ENCODE data around the gene ELMO1.
"Not testable (repeated sequence)": the region's sequence is repeated elsewhere in the genome, so short reads cannot be mapped to it uniquely, and the experiment has no call there.

The ELMO1 gene

DNA sequence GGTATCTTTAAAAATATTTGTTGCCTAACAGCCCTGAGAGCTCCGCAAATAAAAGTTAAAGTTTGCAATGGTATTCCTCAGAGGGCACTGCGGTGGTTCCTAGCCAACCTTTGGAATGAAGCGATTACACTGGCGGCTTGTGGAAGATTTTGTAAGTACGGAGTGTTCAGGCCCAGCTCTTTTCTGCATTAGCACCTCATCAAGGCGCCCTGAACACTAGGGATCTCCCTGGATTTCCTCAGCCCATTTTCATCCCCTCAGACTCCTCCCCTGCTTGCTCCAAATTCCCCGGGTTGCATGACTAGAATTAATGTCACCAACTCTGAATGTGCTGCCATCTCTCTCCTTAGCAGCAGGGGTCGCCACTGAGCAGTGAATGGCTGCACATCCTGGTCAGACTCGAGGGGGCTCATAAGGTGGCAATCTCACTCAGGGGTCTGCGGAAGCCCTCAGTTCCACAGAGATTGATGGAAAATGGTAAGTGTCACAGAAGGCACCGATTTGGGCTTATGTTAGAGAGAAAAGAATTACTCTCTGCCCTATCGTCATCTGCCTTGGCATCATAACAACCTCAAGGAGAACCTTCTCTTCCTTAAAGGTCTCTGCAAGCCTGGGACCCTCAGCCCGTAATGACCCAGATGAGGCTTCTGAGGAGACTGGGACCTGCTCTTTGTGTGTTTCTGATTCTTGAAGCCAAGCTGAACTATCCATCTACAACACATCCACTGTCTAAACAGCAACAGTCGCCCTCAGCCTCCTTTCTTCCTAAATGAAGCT is 461.5 kb downstream of the ELMO1 start:
- DNase-seq = peak; percentile 46

DNA sequence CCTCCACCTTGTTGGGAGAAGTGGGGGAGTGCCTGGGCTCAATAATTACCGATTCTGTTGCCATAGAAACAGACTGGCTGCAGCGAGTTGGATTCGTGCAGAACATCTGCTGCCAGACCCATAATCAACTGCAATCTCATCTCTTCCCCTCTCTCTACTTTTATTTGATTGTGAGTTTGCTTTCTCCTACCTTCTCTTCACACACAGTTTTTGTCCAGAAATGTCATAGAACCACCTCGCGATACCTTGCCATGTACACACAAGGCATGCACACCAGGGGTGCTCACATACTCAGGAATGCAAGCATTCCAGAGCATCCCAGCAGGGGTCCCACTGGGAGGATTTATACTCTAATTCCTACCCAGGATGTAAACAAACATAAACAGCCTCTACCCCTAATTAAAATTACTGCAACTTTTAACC is 462.1 kb downstream of the ELMO1 start:
- peak; percentile 3 for DNase-seq

DNA sequence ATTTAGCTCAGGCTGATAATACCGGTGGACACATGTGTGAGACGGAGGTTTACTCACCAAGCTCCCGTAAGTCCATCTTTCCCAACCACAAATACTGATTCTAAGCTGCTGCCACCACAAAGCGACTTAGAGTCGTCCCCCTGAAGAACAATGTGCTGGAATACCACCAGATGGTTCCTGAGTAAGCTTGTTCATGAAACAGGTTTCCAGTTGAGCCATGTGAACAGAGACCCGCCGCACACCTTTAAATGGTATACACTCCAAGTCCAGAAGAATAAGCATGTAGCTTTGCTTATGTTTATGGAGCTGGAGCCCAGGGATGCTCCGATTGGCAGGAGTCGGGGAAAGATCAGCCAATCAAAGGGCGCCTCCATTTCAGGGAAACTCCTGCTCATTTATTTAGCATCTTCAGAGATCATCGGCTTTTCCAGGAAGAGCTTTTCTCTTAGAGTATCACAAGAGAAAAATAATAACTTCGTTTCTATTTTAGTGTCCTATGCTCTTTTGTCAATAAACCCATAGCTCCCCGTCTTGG is 462.7 kb downstream of the ELMO1 start:
- DNase-seq = no peak

DNA sequence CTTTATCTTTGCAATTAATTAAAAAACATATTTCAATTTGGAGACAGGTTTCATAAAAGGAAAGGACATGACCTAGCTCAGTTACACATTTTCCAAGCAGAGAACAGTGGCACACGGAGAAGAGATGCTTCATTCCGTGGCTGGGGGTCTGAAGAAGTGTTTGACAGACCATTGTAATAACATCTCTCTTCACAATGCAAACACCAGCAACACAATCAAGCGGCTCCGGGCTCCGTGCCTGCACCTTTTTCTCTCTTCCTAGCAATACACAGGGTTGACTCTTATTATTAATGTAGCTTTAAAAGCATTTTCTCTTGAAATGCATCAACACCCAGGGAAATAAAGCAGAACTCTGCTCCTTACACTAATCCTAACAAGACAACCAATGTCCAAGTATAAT is 463.3 kb downstream of the ELMO1 start:
- no peak for DNase-seq

DNA sequence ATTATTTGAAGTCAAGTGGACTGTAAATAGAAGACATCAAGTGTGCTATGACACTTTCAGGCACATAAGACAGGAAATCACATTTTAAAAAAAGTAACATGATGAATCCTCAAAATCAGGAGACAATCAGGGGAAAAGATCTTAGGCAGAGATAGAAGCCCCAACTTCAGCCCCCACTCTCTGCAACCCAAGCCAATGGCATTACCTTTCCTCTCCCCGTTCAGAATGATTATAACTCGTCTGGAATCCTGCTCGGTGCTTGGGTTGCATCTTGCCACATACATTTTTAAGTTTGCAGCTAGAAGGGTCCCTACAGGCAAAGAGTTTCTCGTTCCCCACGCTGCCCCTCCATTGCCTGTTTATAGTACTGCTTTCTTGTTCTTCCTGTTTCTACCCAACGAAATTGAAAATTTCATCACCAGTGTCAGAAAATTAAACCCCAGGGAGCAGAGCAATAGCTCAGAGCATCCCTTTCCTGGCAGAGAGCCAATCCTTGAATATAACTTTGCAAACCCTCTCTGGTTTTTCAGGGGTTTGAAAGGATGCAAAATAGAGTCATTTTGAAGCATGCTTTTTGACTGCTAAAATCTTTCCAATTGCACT is 463.9 kb downstream of the ELMO1 start:
- DNase-seq = no peak

DNA sequence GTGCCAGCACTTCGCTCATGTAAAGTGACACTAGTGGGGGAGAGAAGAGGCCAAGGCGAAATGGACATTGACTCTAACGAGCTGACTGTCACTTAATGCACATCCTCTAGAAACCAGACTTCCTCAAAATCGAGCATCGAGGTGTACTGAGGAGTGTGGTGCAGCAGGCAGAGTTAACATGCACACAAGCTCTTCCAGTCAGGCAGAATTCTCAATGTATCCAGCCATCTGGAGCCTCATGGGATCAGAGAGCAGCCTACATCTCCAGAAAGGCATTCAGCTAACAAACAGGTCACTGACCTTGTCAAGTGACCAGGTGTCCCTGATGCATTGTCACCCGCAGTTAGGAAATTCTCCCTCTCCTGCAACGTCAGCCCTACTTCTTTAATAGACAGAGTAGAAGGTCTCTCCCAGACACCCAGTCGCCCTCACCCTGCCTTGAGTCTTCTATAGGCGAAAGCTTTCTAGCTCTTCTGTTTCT is 464.6 kb downstream of the ELMO1 start:
- no peak for DNase-seq

DNA sequence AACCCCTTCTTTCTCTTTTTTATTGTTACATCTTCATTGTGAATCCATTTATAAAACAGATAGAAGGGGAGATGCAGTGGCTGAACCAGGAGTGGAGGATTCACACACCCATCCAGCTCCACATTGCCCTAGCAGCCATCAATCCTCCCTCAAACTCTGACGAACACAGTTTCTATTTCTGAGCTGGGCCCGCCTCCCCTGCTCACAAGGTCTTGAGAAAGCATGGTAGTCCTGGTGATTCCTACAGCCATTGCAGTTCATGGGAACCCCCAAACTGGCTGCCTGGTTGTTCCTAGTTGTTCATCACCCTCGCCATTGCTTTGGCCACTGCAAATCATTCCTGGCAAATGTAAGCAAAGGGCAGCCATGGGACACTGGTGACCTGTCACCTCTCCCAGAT is 465.9 kb downstream of the ELMO1 start:
- no peak for DNase-seq

DNA sequence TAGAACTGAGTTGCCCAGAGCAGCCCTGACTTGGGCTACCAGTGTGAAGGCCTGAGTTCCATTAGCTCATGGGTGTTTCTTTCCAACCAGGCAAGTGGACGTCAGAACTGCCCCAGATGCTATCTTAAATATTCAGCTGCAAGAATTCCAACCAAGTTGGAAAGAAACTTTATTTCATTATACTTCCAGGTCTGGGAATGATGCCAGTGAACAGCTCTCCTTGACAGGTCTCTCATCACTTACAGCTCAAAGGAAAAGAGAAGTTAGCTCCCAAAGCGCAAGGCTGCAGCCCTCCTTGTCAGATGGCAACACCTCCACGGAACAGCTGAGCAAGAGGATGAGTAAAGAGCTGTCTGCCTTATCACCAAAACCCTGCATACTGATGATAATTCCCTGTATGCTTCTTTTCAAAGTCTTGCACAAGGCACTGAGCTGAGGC is 468.8 kb downstream of the ELMO1 start:
- DNase-seq = peak; percentile 30

DNA sequence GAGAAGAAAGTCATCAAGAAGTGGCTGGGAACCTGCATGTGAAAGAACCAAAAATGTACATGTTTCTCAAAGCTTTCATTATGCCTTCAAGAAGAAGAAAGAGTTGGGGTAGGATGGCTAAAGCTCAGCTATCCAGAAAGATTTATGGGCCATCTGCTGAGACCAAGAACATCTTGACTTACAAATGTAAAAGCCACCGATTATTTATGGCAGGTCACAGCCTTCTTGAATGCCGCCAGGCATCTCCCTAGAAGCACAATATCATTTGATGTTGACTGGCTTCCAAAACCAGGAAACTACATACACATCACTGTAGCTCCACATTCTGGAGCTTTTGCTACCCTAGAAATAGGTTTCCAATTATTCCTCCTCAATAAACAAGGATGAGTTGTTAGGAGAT is 470.2 kb downstream of the ELMO1 start:
- no peak for DNase-seq

DNA sequence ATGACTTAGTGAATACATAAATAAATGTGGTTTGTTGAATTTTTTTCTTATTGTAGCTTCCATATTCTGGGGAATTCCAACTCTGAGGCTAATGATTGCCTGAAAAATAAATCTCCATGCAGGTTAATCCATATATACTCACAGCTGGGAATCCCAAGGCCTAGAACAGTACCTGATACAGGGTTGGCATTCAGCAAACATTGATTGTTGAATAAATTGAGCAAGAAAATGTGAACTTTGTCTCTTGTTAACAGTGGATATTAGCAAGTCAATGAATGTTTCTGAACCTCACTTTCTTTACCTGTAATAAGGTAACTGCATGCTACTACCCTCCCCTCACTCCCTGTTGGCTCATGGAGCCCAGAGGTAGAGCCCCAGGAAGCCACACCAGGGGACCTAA is 470.8 kb downstream of the ELMO1 start:
- DNase-seq = no peak

DNA sequence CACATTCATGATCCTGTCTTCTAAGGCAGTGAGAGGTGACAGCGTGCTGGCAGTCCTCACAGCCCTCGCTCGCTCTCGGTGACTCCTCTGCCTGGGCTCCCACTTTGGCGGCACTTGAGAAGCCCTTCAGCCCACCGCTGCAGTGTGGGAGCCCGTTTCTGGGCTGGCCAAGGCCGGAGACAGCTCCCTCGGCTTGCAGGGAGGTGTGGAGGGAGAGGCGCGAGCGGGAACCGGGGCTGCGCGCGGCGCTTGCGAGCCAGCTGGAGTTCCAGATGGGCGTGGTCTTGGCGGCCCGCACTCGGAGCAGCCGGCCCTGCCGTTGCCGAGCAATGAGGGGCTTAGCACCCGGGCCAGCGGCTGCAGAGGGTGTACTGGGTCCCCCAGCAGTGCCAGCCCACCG is 475.1 kb downstream of the ELMO1 start:
- DNase-seq = not testable (repeated sequence)

DNA sequence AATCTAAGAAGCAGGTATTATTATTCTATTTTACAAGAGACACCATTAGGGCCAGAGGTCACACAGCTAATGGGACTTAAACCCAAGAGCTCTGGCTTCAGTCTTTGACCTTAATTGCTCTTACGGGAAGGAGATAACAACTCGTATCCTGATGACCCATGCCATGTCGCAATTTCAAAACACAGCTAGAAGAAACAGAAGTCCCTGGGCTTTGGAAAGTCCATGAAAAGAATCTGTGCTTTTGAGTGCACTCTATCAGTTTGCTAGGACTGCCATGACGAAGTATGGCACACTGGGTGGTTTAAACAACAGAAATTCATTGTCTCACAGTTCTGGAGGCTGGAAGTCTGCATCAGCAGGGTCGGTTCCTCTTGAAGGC is 476.5 kb downstream of the ELMO1 start:
- DNase-seq = no peak

DNA sequence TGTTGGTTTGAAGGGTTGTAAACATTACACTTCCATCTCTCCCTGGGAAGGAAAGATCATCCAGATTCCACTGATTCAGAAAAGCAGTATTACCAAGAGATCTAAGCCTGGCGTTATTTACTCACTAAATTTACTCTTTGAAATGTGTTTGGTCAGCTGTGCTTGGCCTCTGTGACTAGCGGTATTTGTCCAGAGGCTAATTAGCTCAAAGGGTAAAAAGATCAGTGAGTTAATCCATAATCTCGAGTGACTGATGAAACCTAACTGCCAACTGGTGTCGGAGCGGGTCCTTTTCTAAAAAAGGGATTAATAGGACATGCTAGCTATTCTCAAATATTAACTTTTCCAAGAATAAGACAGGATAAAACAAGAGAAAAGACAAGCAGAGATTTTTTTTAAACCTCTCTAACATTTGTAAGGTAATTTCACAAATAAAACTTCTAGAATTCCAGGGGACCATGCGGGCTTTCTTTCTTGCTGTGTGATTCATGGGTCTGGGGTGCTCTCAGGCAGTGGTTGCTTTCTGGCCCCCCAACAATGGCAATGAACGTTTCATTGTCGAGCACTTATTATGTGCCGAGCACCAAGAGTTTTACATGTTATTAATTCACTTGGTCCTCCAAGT is 477.0 kb downstream of the ELMO1 start:
- DNase-seq = no peak

DNA sequence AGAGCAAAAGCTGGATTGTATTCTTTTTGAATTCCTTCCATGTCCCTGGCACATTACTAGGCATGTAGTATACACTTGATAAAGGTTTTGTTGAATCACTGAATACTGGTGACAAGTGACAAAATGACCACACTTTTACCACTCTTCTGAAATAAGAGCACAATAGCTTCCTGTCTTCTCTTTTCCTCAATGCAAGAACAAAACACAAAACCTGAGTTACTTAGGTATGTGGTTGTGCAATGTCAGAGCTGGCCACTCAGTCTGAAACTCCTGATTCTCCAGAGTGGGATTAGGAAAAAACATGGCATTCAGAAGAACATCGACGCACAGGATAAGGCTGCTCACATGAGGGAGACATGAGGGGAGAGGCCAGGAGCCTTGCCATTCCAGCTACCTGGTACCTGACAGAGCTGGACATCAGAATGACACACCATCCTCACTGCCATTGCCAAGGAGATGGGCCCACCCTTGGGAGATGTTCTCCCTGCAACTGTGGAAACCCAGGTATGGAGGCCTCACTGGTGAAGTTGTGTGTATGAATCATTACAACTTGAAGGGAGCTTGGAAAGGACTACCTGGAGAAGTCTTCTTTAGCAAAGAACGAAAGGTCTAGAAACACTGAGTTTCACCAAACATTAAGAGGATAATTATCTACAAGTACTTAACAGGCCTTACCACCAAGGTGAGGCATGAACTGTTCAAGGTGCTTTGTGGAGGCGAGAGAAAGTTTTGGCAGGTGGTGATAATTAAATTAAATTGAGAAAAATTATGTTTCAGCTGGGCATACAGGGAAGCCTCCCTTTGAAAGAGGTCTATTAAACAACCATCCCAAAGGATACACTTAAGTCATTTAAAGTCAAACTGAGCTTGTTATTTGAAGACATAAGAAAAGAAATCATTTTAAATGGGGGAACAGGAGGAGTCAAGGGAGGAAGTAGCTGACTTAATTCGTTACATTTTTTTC is 477.8 kb downstream of the ELMO1 start:
- no peak for DNase-seq

DNA sequence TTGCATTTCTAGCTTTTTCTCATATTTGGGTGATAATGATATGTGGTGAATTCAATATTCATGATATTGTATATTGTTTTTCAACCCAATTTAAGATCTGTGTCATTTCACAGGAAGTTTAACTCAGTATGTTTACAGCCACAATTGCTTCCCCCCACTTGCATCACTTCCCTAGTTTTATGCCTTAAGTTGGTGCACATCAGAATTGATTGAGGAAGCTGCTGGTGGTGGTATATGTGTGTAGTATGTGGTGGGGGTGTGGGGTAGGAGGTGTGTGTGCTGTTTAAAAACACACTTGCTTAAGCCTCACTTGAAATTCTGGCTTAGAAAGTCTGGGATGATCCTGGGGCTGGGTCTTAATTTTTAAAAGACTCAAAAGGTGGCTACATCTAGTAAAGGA is 479.3 kb downstream of the ELMO1 start:
- no peak for DNase-seq

DNA sequence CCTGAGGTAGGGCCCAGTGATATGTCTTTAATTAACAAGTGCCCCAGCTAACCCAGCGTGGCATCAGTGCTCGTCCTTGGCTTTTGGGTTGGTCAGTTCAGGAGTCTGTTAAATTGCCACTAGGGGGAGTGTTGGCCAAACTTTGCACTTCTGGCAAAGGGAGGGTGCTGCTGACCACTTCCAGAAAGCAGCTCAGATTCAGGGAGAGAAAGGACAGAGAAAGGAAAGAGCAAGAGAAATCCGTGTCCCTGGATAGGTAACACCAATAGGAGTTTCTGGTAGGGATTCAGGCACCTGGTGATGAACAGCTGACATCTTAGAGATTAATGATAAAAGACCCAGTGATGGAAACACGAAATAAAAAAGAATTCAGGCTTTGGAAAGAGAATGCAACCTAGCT is 481.3 kb downstream of the ELMO1 start:
- DNase-seq = peak; percentile 54

DNA sequence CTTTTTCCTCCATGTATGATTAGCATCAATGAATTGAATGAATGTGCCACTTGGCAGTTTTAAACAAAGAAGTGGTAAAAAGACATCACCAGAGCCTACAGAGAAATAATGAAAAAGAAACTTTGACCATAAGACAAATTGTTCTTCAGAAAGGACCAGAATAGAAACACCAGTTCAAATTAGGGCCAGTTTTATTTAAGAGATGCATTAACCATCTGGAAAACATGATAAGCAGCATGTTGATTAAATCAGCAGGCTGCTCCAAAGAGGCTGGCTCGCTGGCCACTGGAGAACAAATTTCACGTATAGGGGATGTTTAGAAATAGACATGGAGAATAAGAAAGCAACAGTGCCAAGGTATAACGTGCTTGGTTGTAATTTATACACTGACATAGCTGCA is 482.0 kb downstream of the ELMO1 start:
- DNase-seq = no peak

DNA sequence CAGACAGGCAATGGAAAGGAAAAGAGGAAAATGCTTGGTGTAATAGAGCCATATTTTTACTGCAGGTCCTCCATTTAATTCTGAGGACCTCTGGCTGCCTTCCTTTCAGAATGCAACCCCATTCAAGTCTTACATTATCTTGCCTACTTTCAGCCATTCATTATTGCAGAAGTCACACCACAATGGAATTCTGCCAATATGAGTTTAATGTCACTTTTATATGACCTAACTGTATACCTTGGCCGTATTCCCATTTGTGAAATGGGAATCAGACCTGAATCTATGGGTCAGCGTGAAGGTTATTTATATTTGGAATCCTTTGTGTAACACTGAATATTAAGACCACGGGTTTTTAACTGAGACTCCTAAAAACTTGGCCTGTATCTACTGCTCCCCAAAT is 482.6 kb downstream of the ELMO1 start:
- DNase-seq = no peak

DNA sequence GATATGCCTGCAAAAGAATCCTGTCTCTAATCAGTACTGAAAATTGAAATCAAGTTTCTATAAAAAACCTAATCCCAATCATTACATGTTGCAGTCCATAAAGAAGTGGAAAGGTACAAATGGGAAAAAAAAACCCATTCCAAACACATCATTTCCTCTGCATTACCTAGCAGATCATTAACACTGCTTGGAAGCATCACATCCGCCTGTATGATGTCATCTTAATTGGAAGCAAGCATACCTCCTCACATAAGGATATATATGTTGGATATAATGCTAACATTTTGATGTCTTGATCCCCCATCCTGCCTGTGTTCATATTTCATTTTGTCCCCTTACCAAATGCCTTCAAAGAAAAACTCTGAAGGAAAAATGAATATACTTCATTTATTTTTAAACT is 483.0 kb downstream of the ELMO1 start:
- no peak for DNase-seq

DNA sequence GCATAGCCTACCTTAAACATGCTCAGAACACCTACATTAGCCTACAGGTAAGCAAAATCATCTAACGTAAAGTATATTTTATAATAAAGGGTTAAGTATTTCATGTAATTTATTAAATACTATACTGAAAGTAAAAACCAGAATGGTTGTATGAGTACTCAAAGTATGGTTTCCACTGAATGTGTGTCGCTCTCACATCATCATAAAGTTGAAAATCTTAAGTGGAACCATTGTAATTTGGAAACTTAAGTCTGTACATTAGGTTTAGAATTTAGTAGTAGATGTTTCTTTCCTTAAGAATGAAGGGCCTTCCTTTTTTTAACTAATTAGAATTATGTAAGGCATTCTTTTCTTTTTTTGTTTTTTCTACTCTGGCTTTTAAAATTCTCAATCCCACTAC is 484.4 kb downstream of the ELMO1 start:
- no peak for DNase-seq

DNA sequence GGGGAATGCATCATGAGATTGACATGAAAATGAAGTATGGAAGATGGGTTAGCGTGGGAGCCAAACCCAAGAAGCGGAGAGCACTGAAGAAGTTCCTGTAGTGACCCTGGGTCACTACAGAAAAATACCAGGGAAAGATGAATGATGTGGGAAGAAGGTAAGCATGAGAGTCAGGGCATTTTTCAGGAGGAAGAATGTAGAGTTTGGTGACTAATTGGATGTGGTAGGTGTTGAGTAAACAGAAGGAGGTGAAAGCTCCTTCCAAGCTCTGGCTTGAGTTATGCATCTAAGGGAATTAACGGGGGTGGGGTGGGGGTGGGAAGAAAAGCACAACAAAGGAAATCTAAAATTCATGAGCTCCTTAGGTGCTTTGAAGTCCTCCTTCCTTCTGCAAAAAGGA is 486.3 kb downstream of the ELMO1 start:
- no peak for DNase-seq

DNA sequence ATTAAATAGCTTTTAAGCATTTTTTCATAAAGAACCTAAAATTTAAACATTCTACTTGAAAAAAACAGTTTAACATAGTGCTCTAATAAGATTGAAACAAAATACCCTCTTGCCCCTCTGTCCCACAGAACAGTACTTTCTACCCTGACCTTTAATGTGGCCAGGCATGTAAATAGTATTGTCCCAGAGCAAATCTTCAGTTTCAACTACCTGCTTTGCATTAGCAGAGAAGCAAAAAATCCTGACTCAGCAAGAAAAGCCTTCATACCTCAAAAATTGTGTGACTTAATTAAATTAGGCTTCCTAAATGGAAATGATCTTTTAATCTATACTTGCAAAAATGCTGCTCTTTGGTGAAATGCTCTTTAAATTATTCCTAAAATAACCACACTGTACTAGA is 487.0 kb downstream of the ELMO1 start:
- no peak for DNase-seq

DNA sequence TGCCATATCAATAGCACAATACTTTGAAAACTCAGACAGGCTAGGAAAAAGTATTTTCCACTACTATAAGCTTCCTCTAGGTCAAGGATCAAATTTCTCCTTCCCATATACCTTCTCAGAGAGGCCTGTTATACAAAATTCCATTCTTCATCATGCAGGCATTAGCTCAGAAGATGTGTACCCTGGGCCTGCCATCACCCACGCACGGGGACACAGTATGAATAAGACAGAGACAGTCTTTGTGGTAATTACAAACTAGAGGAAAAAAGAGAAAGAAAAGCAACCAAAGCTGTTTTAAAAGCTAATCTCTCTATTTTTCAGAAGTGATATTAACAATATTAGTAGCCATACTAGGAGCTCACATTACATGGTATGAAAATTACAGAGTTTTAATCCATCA is 487.6 kb downstream of the ELMO1 start:
- DNase-seq = no peak
